ES-I3 (cell line): Measurements from ENCODE around the gene TNS1.
"Not testable (repeated sequence)": the region's sequence is repeated elsewhere in the genome, so short reads cannot be mapped to it uniquely, and the experiment has no call there.

Experiments used
- H3K36me3 ChIP-seq: 2 replicates; pipeline ENCODE4 v1.6.1; 2013; ENCODE audit warnings: mild to moderate bottlenecking, low read length, control low read depth, moderate library complexity; ENCODE audit not compliant: insufficient read depth
- H3K4me1 ChIP-seq: 2 replicates; pipeline ENCODE4 v1.6.1; 2013; ENCODE audit warnings: mild to moderate bottlenecking, control low read depth, low read length; ENCODE audit not compliant: insufficient read depth
- H3K9ac ChIP-seq: 2 replicates; pipeline ENCODE4 v1.6.1; 2013; ENCODE audit warnings: low read depth, mild to moderate bottlenecking, low read length, moderate library complexity
- H3K9me3 ChIP-seq: 2 replicates; pipeline ENCODE4 v1.6.1; 2013; ENCODE audit warnings: mild to moderate bottlenecking, low read length, moderate library complexity; ENCODE audit not compliant: control insufficient read depth, insufficient read depth

TNS1 gene

GRCh38 chr2:217810260-217810659 is 192.5 kb downstream of the TNS1 start:
- Histone ChIP-seq H3K9ac (no peak overlapping the region), H3K9me3 (no peaks in the 10 kb centered on the region), H3K4me1 (no peaks in the 10 kb centered on the region), H3K36me3 (no peaks in the 10 kb centered on the region)

GRCh38 chr2:217809736-217810135 is 193.1 kb downstream of the TNS1 start:
- no peaks in the 10 kb centered on the region for H3K9me3 ChIP-seq
- H3K9ac ChIP-seq = no peak overlapping the region
- H3K4me1 ChIP-seq = no peaks in the 10 kb centered on the region
- no peaks in the 10 kb centered on the region for H3K36me3 ChIP-seq

- not testable (repeated sequence) for H3K4me1 ChIP-seq, H3K36me3 ChIP-seq, H3K9me3 ChIP-seq, H3K9ac ChIP-seq
These were observed 193.8 kb downstream of the TNS1 start for GRCh38 chr2:217808967-217809366.

- H3K4me1 ChIP-seq = no peaks in the 10 kb centered on the region
- H3K36me3 ChIP-seq = no peaks in the 10 kb centered on the region
These were observed 194.5 kb downstream of the TNS1 start for GRCh38 chr2:217808326-217808725.

GRCh38 chr2:217807753-217808152 is 195.0 kb downstream of the TNS1 start:
- Histone ChIP-seq H3K36me3 (no peaks in the 10 kb centered on the region), H3K9me3 (no peaks in the 10 kb centered on the region), H3K4me1 (no peaks in the 10 kb centered on the region), H3K9ac (no peak overlapping the region)

More at GRCh38 chr2:217808326-217808725, 194.5 kb downstream of the TNS1 start:
- Histone ChIP-seq H3K9ac (no peak overlapping the region), H3K9me3 (no peaks in the 10 kb centered on the region)

DNA sequence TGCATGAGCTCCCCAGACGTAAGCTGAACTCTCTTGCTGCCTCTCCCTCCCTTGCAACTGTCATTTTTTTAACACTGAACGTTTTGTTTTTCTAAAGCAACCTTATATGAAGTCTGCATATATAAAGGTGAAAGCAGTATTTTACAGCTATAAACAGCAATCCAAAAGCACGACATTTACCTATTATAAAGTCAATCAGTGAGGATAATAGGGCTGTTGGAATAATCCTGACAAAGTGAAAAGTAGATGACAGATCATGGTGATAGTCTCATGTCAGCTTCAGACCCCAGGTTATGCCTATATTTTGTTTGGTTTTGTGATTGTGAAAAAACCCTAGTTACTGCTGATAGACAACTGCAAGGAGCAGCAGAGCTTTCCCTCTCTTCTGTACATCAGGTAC is 195.8 kb downstream of the TNS1 start:
- Histone ChIP-seq H3K9me3 (no peaks in the 10 kb centered on the region), H3K36me3 (no peaks in the 10 kb centered on the region), H3K4me1 (no peaks in the 10 kb centered on the region), H3K9ac (no peak overlapping the region)

DNA sequence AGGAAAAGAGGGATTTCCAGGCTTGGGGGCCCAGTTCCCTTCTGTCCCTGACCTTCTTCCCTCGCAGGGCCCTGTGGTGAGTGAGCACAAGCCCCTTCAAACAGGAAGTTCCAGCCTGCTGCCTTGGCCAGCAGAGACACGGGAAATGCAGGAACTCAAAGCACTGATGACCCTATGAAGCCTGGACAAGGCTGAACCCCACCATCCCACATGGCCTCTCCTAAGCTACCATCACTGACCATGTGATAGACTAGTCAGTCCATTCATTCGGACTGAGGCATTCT is 196.4 kb downstream of the TNS1 start:
- H3K9ac ChIP-seq = no peak overlapping the region
- no peaks in the 10 kb centered on the region for H3K4me1 ChIP-seq
- H3K9me3 ChIP-seq = no peaks in the 10 kb centered on the region
- no peaks in the 10 kb centered on the region for H3K36me3 ChIP-seq

DNA sequence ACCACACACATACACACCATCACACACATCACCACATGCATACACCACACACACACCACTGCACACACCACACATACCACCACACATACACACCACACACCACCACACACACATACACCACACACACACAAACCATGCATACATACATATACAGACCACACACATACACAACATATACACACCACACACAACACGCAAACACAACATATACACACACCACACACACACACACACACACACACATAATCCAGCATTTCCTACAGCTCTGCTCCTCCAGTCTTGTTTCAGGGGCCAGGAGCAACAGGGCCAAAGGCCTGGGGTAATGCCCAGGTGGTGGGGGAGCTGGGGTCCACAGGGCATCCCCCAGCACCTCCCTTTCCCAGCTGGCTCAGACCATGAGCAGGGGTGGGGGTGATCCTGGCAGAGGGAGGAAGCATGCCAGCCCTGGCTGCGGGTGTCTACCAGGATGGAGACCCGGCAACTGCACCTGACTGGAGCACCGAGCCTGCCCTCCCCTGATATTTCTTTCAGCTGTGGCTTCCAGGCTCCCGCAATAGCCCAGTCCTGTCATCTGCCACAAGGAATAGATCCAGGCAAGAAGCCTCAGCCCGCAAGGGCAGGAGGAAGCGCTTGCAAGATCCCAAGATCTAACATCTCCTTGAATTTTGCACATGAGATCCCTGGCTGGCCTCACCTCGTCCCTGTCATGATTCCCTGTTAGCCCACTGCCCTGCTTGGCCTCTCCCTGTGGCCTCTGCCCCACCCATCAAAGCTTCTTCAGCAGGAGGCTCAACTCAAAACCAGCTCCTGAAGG is 196.9 kb downstream of the TNS1 start:
- Histone ChIP-seq H3K9me3 (no peaks in the 10 kb centered on the region), H3K36me3 (no peaks in the 10 kb centered on the region), H3K9ac (no peak overlapping the region), H3K4me1 (0 out of 2 replicates have a peak, but pooled peaks cover 3% of the 10 kb centered on the region)

DNA sequence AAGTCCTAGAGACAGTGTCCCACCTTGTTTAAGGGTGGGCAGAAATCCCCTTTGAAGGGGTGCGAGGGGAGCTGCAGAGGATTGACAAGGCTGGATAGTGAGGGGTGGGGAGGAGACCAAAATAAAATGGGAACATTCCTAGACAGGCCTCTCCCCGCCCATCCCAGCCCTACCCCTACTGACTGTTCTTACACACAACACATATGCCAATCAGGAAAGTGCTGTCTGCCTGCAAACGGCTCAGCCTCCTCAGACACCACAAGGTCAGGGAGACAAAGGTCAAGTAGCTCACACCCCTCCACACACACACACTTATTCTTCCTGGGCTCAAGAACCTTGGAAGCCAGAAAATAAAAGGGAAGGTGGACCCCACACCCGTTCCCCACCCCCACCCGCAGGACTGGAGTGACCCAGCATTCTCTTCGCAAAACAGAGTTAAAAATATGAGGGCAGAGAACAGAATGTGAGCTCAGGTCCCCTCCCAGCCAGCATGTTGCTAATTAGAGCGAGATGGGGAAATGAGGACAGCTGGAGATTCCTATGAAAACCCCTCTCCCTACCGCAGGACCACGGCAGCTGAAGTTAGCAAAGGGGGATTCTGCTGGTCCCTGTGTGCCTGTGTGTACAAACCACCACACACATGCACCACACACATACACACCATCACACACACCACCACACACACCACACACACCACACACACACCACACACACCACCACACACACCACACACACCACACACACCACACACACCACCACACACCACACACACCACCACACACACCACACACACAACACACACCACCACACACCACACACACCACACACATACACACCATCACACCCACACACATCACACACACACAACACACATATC is 197.8 kb downstream of the TNS1 start:
- H3K4me1 ChIP-seq = 0 out of 2 replicates have a peak, but pooled peaks cover 3% of the 10 kb centered on the region
- no peaks in the 10 kb centered on the region for H3K9me3 ChIP-seq
- no peak overlapping the region for H3K9ac ChIP-seq
- H3K36me3 ChIP-seq = no peaks in the 10 kb centered on the region

DNA sequence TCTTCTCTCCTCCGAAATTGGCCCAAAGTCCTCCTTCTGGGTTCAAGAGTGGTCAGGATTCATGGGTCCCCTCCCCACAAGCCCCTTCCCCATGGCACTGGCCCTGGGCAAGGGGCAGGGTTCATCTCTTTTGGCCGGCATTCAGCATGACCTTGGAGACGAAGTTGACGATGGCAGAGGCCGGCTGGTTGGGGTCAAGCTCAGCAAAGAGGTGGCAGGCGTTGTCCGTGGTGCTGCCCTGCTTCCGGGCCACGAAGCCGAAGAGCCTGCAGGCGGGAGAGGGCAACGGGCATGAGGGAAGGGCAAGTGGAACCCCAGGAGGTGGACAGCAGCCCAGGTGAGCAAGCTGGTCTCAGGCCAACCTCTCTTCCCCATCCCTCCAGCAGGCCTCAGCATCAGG is 198.5 kb downstream of the TNS1 start:
- H3K9ac ChIP-seq = no peak overlapping the region
- H3K4me1 ChIP-seq = 0 out of 2 replicates have a peak, but pooled peaks cover 3% of the 10 kb centered on the region
- H3K36me3 ChIP-seq = no peaks in the 10 kb centered on the region
- H3K9me3 ChIP-seq = no peaks in the 10 kb centered on the region

- Histone ChIP-seq H3K36me3 (no peaks in the 10 kb centered on the region), H3K4me1 (0 out of 2 replicates have a peak, but pooled peaks cover 3% of the 10 kb centered on the region), H3K9ac (no peak overlapping the region), H3K9me3 (no peaks in the 10 kb centered on the region)
These were observed 199.2 kb downstream of the TNS1 start for GRCh38 chr2:217803653-217803960.

DNA sequence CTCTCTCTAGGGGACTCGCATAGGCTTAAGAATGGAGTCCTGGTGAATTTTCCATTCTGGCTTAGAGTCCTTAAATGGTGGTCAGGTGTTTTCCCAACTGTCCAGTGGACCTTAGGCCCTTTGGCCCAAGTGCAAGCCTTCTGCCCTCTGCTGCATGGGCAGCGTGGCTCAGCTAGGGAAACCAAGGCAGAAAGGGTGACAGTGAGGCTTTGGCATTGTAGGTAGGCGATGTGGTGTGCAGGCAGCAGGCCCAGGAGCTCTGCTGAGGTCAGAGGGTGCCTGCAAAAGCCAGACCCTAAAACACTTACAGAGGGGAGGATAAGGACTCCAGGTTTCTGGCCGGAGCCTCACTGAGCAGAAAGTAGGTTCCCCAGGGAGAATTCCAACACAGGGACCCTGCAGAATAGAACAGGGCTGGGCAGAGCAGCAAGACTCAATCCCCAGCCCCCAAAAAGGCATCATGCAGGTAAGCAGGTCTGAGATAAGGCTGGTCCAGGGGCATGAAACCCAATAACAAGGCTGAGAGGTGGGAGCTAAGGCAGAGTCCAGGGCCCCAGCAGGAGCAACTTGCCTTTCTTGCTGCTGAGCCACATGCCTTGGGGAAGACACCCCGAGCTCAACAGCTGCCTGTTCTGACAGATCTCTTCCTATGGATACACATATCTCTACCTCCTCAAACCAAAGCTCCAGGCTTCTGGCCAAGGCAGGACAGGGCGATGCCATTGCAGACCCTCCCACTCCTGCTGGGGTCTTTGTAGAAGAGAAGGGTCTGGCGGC is 199.7 kb downstream of the TNS1 start:
- 0 out of 2 replicates have a peak, but pooled peaks cover 3% of the 10 kb centered on the region for H3K4me1 ChIP-seq
- H3K36me3 ChIP-seq = no peaks in the 10 kb centered on the region
- no peaks in the 10 kb centered on the region for H3K9me3 ChIP-seq
- H3K9ac ChIP-seq = no peak overlapping the region

- Histone ChIP-seq H3K9ac (no peak overlapping the region), H3K9me3 (no peaks in the 10 kb centered on the region), H3K4me1 (0 out of 2 replicates have a peak, but pooled peaks cover 3% of the 10 kb centered on the region), H3K36me3 (no peaks in the 10 kb centered on the region)
These were observed 200.5 kb downstream of the TNS1 start for GRCh38 chr2:217802266-217802665.

GRCh38 chr2:217801711-217802110 is 201.1 kb downstream of the TNS1 start:
- Histone ChIP-seq H3K9ac (no peak overlapping the region), H3K9me3 (no peaks in the 10 kb centered on the region), H3K36me3 (no peaks in the 10 kb centered on the region), H3K4me1 (0 out of 2 replicates have a peak, but pooled peaks cover 3% of the 10 kb centered on the region)
